Uterus (tissue), 4 donors: ENCODE results near the gene RIPOR3. TPM values are rescaled to one million over a fixed set of nuclear protein-coding genes. Genes with fewer than 3 reads are reported as not detected.
"Not testable (repeated sequence)": the region's sequence is repeated elsewhere in the genome, so short reads cannot be mapped to it uniquely, and the experiment has no call there.

Source experiments
- DNase-seq, 2 donors: peaks; one replicate each; pipeline ENCODE4 v3.0.0-alpha.2; 2019 to 2020
- H3K27ac ChIP-seq, 2 donors: fragments of 200-600 bp; sonication (generic); 1 replicate in 1 of 2; 2 replicates in 1 of 2; pipeline ENCODE4 v1.5.1; 2016 to 2018
- H3K27me3 ChIP-seq, 2 donors: fragments of 200-600 bp; sonication (generic); one replicate each; pipeline ENCODE4 v1.5.1; 2018 to 2019; ENCODE audit warnings: control low read depth in 1 of 2
- H3K36me3 ChIP-seq, 2 donors: fragments of 200-600 bp; sonication (generic); one replicate each; pipeline ENCODE4 v1.5.1; 2019; ENCODE audit warnings: control low read depth in 1 of 2
- H3K4me1 ChIP-seq, 2 donors: fragments of 200-600 bp; sonication (generic); one replicate each; pipeline ENCODE4 v1.5.1; 2018 to 2019; ENCODE audit warnings: control low read depth in 1 of 2
- H3K4me3 ChIP-seq, 2 donors: fragments of 200-600 bp; sonication (generic); 1 replicate in 1 of 2; 2 replicates in 1 of 2; pipeline ENCODE4 v1.5.1; 2018 to 2019; ENCODE audit warnings: mild to moderate bottlenecking in 1 of 2
- H3K9me3 ChIP-seq, 2 donors: fragments of 200-600 bp; sonication (generic); one replicate each; pipeline ENCODE4 v1.5.1; 2019; ENCODE audit warnings: control low read depth in 1 of 2
- CTCF ChIP-seq, 4 experiments: fragments of 200-600 bp in 2 of 4; fragments of 450-650 bp in 2 of 4; sonication (generic) in 2 of 4; IDR thresholded peaks; one replicate each; pipeline ENCODE4 v1.5.1; 2016 to 2019; ENCODE audit warnings: antibody characterized with exemption in 4 of 4, mild to moderate bottlenecking in 2 of 4, moderate library complexity in 1 of 4
- POLR2A ChIP-seq, 2 donors: fragments of 450-650 bp; IDR thresholded peaks; one replicate each; pipeline ENCODE4 v1.6.1; 2016; ENCODE audit warnings: antibody characterized with exemption in 2 of 2, mild to moderate bottlenecking in 1 of 2, moderate library complexity in 1 of 2
- intact Hi-C: fragments of 100-400 bp; cut with DNase I; formaldehyde crosslinking; loops from one replicate; pipeline ENCODE4 v1.15.1; 2023; ENCODE audit warnings: low total_unique reads
- total RNA-seq, 4 donors: library from RNA; depleted of rRNA in 3 of 4; stranded (reverse); fragments of >200 nt in 3 of 4; gene quantifications; one replicate each; pipeline versions ENCODE4 v1.1.0 to v1.2.4, GENCODE V29; 2014 to 2023
- donor health status: DM: yes; HTN: yes; CAD: no.

Gene RIPOR3
- total RNA-seq, 4 donors from 2014 or later: 9.1 to 85.4 (median 17.8) TPM

DNA sequence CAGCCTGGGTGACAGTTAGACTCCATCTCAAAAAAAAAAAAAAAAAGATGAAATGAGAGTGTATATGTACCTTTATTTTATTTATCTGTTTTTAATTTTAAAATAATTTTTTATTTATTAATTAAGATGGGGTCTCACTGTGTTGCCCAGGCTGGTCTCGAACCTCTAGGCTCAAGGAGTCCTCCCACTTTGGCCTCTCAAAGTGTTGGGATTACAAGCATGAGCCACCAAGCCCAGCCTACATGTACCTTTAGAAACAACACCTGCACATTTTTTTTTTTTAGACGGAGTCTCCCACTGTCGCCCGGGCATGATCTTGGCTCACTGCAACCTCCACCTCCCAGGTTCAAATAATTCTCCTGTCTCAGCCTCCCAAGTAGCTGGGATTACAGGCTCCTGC, 28.0 kb upstream of the RIPOR3 start:
- no peaks in the 10 kb centered on the region for H3K36me3 ChIP-seq
- peaks cover 2 to 7% of the 10 kb centered on the region in 2 donors for H3K4me1 ChIP-seq
- H3K9me3 ChIP-seq: no peaks in the 10 kb centered on the region
- H3K4me3 ChIP-seq: no peak overlapping the region
- H3K27me3 ChIP-seq: no peaks in the 10 kb centered on the region
- intact Hi-C loops: loop anchor here (10.0 kb wide), 1 partner anchor 95 kb away; no protein-coding TSS in a partner anchor
- H3K27ac ChIP-seq: peak overlapping the region in 1 of 2 donors; percentile 84
- DNase-seq: no peak
- TF ChIP-seq POLR2A (IDR thresholded peaks at IDR 0.05) (no peak), CTCF (IDR thresholded peaks at IDR 0.05) (no peak)

DNA sequence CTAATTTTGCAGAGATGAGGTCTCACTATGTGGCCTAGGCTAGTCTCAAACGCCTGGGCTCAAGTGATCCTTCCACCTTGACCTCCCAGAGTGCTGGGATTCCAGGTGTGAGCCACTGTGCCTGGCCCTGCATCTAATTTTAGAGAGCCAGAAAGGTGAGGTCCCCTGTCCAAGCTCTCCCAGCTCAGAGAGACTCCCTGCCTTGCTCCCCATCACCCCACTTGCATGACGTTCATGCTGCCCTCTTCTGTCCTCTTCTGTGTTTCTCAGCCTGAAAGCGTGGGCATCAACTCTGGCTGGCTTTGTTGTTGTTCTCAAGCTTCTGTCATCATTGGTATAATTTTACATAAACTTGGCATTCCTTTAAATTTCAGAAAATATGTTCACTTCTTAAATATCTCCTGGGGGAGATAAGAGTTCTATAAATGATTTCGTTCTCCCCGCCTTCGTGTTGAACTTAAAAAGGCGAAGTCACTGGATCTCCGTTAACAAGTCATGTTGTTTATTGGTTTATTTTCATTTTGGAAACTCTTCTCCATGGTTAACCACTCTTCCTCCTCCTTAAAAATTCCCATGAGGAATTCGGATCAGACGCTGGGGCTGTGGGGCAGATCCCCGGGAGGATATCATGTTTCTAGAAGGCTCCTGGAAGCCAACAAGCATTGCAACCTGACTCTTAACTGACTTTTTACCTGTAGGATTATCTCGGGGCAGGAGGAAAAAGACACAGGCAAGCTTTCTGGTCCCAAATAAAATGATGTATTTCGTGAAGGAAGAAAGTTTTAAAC, 26.8 kb upstream of the RIPOR3 start:
- TF ChIP-seq CTCF (IDR thresholded peaks at IDR 0.05) (peak in 3 of 4 experiments; percentile 10 to 22 (median 18)), POLR2A (IDR thresholded peaks at IDR 0.05) (no peak)
- intact Hi-C loops: loop anchor here (10.0 kb wide), 1 partner anchor 93 kb away; no protein-coding TSS in a partner anchor
- no peak for DNase-seq
- H3K9me3 ChIP-seq: no peaks in the 10 kb centered on the region
- H3K4me3 ChIP-seq: no peak overlapping the region
- H3K27me3 ChIP-seq: no peaks in the 10 kb centered on the region
- H3K27ac ChIP-seq: peak overlapping the region; percentile 66 to 84
- H3K4me1 ChIP-seq: no peaks in the 10 kb centered on the region
- H3K36me3 ChIP-seq: no peaks in the 10 kb centered on the region

- Histone ChIP-seq H3K4me1 (no peaks in the 10 kb centered on the region), H3K27me3 (no peaks in the 10 kb centered on the region), H3K9me3 (no peaks in the 10 kb centered on the region), H3K36me3 (no peaks in the 10 kb centered on the region), H3K27ac (peak overlapping the region; percentile 66 to 84), H3K4me3 (no peak overlapping the region)
- TF ChIP-seq POLR2A (IDR thresholded peaks at IDR 0.05) (no peak), CTCF (IDR thresholded peaks at IDR 0.05) (no peak)
- no peak for DNase-seq
- intact Hi-C loops: loop anchor here (10.0 kb wide), 1 partner anchor 93 kb away; no protein-coding TSS in a partner anchor
Measured at GRCh38 chr20:50717312-50717711, 26.0 kb upstream of the RIPOR3 start.

DNA sequence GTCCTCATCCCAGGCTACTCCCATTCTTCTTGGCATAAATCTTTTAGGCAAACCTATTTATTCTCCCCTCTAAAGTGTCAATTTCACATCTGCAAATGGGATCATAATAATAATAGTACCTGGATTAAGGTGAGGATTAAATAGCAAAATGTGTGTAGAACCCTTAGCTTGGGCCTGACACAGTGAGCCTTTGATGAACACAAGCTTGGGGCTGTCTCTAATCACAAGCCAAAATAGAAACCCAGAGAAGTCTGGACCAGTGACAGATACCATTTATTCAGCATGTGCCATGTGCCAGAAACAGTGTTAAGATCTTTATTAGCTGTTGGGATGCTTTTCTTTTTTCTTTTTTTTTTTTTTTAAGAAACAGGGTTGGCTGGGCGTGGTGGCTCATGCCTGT, 25.2 kb upstream of the RIPOR3 start:
- DNase-seq: no peak
- no peaks in the 10 kb centered on the region for H3K36me3 ChIP-seq
- intact Hi-C loops: loop anchor here (10.0 kb wide), 1 partner anchor 92 kb away; no protein-coding TSS in a partner anchor
- peak overlapping the region in 1 of 2 donors; percentile 84 for H3K27ac ChIP-seq
- H3K9me3 ChIP-seq: no peaks in the 10 kb centered on the region
- no peak for TF ChIP-seq POLR2A (IDR thresholded peaks at IDR 0.05)
- no peak for TF ChIP-seq CTCF (IDR thresholded peaks at IDR 0.05)
- no peaks in the 10 kb centered on the region for H3K4me1 ChIP-seq
- no peaks in the 10 kb centered on the region for H3K27me3 ChIP-seq
- H3K4me3 ChIP-seq: no peak overlapping the region

DNA sequence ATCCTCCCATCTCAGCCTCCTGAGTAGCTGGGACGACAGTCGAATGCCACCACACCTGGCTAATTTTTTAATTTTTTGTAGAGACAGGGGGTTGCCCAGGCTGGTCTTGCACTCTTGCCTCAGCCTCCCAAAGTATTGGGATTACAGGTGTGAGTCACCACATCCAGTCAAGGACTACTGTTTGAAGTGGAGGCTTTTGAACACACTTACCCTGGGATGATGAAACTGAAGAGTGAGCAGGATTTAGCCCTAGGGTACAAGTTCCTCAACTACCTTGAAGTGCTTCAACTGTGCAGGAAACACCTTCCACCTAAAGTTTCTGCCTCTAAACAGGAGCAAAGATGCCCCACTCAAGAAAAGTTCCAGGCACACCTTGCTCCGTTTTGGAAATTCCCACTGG, 24.4 kb upstream of the RIPOR3 start:
- Histone ChIP-seq H3K4me3 (no peak overlapping the region), H3K4me1 (no peaks in the 10 kb centered on the region), H3K9me3 (no peaks in the 10 kb centered on the region), H3K36me3 (no peaks in the 10 kb centered on the region), H3K27me3 (no peaks in the 10 kb centered on the region), H3K27ac (no peak overlapping the region)
- intact Hi-C loops: loop anchor here (10.0 kb wide), 1 partner anchor 91 kb away; no protein-coding TSS in a partner anchor
- TF ChIP-seq POLR2A (IDR thresholded peaks at IDR 0.05) (no peak), CTCF (IDR thresholded peaks at IDR 0.05) (no peak)
- DNase-seq: no peak

DNA sequence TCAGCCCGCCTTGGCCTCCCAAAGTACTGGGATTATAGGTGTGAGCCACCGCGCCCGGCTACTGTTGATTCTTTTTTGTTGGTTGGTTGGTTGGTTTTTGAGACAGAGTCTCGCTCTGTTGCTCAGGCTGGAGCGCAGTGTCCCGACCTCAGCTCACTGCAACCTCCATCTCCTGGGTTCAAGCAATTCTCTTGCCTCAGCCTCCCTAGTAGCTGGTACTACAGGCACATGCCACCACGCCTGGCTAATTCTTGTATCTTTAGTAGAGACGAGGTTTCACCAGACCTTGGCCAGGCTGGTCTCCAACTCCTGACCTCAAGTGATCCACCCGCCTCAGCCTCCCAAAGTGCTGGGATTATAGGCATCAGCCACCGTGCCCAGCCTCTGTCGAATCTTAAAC, 23.1 kb upstream of the RIPOR3 start:
- not testable (repeated sequence) for H3K36me3 ChIP-seq, H3K4me3 ChIP-seq, H3K4me1 ChIP-seq, H3K27me3 ChIP-seq, H3K9me3 ChIP-seq, DNase-seq
- H3K27ac ChIP-seq: peak overlapping the region; percentile 65 to 71
- intact Hi-C loops: loop anchor here (10.0 kb wide), 1 partner anchor 90 kb away; no protein-coding TSS in a partner anchor
